HG02973 (cell line): Measurements from ENCODE around the gene BHMT.

ENCODE experiments used
- ATAC-seq: cut with Tn5 transposase; IDR thresholded peaks from one replicate; pipeline ENCODE4 v1.9.1; 2021; ENCODE audit warnings: moderate library complexity; ENCODE audit not compliant: unreplicated experiment

BHMT gene

GRCh38 chr5:79111387-79111959 lies at the start of gene BHMT:
TSS of gene BHMT (plus strand) at chr5:79111809. CDS start at chr5:79111886, 77 bp downstream.
- no peak for ATAC-seq

GRCh38 chr5:79062436-79062835 lies 49.2 kb upstream of the BHMT start:
- no peak for ATAC-seq

DNA sequence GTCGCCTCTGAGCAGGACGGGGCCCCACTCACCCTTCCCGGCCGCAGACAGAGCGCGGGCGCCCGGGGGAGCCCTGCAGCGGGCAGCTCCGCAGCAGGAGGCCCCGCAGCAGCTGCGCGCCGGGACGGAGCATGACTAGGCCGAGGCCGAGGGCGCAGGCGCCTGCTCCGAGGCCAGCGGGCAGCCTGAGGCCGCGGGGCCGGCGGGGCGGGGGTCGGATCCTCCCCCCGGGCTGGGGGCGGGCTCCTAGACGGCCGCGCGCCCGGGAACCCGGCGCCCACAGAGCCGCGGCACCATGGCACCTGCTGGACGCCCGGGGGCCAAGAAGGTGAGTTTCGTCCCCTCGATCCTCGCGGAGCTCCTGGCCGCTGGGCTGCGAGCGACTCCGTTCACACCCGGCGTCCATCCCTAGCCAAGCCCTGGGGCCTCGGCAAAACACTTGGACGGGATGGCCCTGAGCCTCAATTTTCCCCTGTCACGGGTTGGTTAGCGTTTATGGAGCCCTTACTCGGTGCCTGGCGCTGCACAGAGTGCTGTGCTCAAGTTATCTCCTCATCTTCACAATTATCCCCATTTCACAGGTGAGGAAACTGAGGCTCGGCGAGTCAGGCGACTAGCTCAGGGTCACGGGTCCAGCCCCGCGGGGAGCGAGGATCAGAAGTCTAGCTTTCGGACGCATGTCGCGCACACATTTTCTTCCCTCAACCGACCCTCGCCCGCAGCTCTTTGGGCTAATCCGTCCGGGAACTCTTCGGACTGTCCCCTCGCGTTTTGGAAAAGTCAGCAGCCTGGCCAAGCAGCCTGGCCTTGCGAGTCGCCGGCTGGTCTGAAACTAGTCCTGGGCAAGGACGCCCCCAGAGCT lies 41.9 kb upstream of the BHMT start, which contains the start of the genes BHMT2 and DMGDH:
Gene BHMT2 (plus strand): TSS at position 280 of the 862 bp plus-strand sequence. CDS start 16 bp downstream, at position 296.
Gene DMGDH (minus strand): TSS at position 187 of the 862 bp plus-strand sequence. CDS start 54 bp downstream, at position 133.
- no peak for ATAC-seq

DNA sequence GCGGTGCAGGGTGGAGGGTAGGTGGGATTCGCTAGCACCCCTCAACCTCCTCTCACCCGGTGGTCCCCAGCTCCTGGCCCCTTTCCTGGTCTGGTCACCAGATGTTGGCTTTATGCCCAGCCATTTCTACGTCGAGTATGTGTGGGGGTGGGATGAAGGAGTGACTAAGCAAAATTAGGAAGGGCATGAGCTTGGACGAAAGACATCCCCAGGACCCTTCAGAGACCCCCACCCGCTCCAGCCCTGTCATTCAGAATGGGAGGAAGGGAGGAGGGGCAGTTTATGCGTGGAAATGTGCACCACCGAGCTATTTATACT lies 41.3 kb upstream of the BHMT start:
- ATAC-seq: no peak

DNA sequence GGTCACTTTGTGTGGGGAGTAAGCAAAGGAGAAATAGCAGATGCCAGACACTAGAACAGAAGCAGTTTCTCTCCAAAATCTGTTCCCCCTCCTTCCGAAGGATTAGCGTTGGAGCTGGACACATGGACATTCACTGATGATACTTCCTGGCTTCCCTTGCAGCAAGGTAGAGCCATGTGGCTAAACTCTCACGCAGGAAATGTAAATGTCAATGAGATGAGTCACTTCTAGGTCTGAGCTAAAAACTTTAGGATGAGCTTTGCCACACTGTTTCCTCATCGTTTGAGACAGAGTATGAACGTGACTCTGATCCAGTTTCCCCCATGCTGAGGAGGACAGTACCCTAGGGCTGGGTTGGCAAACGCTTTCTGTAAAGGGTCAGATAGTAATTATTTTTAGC lies 37.0 kb upstream of the BHMT start:
- no peak for ATAC-seq

DNA sequence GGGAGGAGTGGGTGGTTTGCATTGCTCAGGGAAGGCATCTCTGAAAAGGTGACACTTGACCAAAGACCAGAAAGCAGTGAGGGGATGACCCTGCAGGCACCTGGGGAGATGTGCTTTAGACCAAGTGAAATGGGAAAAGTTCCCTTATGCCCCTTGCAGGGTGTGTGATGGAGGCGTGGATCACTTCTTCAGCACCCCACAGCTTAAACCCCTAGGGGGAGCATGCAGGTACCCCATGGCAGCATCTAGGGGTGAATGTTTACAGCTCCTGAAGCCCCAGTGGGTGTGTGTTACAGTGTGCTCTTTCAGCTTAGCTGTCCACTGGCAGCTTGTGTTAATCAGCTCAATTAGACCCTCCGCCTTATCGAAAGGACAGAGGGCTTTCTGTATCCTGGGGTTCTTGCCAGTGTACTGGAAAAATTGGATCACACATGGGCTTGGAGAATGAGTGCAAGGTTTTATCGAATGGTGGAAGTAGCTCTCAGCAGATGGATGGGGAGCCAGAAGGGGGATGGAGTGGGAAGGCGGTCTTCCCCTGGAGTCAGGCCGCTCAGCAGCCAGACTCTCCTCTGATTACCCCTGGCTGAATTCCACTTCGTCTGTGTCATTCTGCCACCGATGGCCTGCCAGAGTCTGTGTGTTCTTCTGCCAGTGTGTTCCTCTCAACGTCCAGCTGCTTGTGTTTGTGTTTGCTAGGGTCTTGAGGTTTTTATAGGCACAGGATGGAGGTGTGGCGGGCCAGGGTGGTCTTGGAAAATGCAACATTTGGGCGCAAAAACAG lies 35.8 kb upstream of the BHMT start:
- ATAC-seq: no peak

DNA sequence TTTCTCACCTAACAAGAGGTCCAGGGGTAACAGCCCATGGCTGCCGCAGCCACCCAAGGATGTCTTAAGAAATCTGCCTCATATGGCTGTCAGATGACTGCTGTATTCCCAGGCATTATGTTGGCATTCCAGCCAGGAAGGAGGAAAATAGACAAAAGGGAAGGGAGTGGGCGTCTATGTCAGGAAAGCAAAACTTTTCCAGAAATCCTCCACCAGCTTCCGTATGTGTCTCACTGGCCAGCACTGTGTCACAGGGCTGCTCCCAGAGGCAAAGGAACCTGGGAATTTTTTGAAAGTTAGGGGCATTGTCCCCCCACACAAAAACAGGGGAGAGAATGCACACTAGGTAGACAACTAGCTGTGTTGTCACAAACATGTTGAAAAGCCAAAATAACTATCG lies 34.8 kb upstream of the BHMT start:
- ATAC-seq: no peak

- no peak for ATAC-seq
These were observed 33.8 kb upstream of the BHMT start for GRCh38 chr5:79077680-79078365.

DNA sequence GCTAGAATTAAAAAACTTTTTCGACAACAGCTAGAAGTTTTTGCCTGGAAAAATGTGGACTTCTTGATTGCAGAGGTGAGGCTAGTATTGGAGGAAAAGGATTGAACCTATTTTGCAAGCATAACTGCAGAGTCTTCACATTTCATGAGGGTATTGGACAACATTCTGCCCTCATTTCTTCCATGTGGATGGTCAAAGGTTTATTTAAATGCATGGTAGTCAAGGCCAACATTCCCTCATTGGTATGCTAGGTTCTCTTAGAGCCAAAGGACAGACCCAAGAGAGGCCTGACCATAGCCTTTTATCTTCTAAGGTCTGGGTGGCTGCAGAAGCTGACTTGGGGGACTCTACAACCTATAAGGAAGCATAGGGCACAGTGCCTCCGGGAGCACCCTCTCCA lies 30.8 kb upstream of the BHMT start:
- no peak for ATAC-seq

DNA sequence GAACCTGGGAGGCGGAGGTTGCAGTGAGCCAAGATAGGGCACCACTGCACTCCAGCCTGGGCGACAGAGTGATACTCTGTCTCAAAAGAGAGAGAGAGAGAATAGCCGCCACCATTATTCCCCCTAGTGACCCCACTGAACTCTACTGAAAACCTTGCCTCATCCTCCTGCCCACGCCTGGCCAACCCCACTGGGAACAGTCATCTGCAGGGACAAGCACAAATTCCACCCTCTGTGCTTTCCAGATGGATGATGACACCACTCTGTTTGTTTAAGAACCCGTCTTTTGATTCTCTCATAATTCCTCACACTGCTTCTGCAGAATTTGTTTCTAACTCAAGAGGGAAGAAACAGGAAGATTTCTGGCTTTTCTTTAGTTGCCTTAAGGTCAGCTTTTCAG lies 29.8 kb upstream of the BHMT start:
- ATAC-seq: no peak

DNA sequence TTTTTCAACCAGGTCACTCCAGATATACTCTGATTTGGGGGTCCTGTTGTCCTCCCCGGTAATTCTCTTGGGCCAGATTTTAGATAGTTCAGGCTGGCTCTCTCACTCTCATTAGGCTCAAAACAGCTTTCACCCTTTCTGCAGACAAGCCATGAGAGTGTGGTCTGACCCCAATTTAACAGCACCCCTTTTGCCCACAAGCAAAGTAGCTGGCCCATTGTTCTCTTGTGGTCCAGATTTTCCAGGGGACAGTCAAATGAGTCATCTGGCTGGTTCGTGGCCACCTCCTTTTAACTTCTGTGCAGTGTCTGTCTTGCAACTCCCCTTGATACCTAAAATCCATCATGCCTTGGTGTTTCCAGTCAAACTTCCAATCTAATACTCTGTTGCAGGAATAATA lies 25.5 kb upstream of the BHMT start:
- no peak for ATAC-seq

GRCh38 chr5:79088507-79088906 lies 23.1 kb upstream of the BHMT start:
- ATAC-seq: no peak

- ATAC-seq: no peak
These were observed 20.5 kb upstream of the BHMT start for GRCh38 chr5:79091064-79091463.

- ATAC-seq: no peak
These were observed 17.8 kb upstream of the BHMT start for GRCh38 chr5:79093762-79094161.

GRCh38 chr5:79105868-79106267 lies 5.7 kb upstream of the BHMT start:
- ATAC-seq: no peak

DNA sequence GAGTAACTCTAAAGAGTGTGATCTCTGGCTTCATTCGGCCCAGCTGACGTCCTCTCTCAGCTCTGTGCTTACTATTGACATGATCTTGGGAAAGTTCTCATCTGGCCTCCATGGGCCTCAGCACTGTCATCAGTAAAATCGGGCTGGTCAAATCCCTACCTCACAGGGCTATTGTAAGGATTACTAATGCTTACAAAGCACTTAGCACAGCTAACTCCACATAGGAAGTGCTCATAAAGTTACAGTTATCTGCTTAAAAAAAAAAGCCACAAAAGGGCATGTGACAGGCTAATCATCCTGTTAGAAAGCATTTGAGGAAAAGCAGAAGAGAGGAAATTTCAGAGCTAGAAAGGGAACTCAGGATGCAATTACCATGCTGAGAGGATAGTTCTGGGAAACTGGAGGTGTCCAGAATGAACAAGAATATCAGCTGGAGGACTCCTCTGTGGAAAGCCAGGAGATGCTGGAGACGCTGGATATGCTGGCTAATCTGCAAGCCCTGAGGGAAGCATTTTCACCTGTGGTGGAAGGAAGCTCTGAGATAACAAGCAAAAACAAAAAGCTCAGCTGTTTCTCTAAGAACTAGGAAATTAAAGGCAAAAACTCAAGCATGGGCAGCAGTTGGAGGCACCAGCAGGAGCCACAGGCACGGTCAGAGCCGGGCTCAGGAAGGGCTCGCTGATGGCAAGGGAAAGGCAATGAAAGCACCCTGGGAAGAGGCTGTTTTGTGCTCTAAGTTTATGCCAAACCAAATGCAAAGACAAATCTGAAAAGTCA lies 4.4 kb upstream of the BHMT start:
- ATAC-seq: no peak

GRCh38 chr5:79108086-79108485 lies 3.5 kb upstream of the BHMT start:
- ATAC-seq: no peak

GRCh38 chr5:79108792-79109191 lies 2.8 kb upstream of the BHMT start:
- ATAC-seq: no peak

- no peak for ATAC-seq
These were observed 1.8 kb upstream of the BHMT start for GRCh38 chr5:79109527-79110492.
